ENCODE data around the gene UQCRH.
A peak's percentile ranks its signal among the peaks of the same experiment; 100 is the strongest.

The UQCRH gene

DNA sequence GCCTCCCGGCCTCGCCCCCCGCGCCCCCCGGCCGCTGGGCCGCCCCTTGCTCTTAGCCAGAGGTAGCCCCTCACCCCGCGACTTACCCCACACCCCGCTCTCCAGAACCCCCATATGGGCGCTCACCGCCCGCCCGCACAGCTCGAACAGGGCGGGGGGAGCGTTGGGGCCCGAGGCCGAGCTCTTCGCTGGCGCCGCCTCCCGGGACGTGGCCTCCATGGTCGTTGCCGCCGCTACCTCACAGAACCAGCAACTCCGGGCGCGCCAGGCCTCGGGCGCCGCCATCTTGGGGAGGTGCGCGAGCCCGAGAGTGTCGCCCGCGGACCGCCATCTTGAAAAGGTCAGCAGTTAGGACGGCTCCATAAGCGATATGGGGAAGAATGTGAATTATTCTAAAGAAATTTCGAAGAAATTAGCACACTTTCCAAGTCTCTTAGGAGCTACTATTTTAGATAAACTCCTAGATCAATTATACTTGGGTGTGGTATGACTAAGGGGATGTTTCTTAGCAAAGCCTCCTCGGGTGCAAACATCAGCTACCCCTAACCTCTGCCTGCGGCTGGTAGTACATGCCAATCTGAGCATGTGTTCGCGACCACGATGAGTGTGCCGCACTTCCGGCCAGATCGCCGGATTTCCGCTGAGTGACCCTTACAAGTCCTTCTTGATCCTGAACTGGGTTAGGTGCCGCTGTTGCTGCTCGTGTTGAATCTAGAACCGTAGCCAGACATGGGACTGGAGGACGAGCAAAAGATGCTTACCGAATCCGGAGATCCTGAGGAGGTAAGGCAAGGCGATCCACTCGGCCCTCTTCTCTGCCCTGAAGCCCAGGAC lies at the start of gene UQCRH, which contains the start of gene LRRC41:
Gene UQCRH (plus strand): TSS at position 661 of the 834 bp plus-strand sequence. CDS start 69 bp downstream, at position 730.
Gene LRRC41 (minus strand): TSS at position 579 of the 834 bp plus-strand sequence. CDS start 294 bp downstream, at position 285.
- DNase-seq (ENCODE audit: low read depth in 2 of 2), result peak; percentile 84 to 88

DNA sequence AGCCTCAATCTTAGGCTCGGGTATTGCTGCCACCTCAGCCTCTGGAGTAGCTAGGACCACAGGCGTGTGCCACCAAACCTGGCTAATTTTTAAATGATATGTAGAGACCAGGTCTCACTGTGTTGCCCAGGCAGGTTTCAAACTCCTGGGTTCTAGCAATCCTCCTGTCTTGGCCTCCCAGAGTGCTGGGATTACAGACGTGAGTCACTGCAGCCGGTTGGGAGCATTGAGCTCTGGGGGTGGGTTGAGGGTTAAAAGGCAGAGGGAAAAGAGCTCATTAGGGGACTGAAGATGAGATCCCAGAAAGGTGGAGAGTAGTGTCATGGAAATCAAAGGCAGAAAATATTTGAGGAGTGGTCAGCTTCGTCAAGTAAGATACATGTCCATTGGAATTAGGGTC lies 48.8 kb upstream of the UQCRH start:
- no peak for DNase-seq (ENCODE audit: low read depth in 2 of 2)

DNA sequence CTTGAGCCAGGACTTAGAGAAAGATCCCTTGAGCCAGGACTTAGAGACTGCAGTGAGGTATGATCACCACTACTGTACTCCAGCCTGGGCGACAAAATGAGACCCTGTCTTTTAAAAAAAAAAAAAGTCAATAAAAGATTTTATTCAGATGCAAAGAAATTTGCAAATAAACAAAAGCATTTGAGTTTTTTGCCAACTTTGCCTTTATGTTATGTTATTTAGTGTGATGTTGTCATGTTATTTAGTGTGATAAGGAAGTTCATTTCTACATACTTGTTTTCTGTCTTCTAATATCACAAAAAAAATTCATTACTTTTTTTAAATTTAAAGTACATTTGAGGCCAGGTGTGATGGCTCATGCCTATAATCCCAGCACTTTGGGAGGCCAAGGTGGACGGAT lies 47.0 kb upstream of the UQCRH start:
- no peak for DNase-seq (ENCODE audit: low read depth in 2 of 2)

DNA sequence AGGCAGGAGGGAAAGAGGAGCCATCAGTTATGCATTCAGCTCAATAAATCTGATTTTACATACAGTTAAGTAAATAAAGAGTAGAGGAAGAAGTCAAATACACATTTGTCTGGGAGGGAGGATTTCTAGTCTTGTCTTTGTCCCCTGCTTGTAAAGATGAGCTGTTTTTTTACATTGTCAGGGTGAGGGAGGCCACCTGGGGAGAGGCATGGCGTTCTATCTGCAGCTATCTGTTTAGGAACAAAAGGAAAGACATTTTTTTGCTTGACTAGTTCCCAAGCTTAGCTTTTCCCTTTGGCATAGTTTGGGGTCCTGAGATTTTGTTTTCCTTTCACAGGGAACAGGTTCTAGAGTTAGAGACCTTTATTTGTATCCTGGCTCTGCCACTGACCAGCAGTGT lies 41.0 kb upstream of the UQCRH start:
- no peak for DNase-seq (ENCODE audit: low read depth in 2 of 2)

DNA sequence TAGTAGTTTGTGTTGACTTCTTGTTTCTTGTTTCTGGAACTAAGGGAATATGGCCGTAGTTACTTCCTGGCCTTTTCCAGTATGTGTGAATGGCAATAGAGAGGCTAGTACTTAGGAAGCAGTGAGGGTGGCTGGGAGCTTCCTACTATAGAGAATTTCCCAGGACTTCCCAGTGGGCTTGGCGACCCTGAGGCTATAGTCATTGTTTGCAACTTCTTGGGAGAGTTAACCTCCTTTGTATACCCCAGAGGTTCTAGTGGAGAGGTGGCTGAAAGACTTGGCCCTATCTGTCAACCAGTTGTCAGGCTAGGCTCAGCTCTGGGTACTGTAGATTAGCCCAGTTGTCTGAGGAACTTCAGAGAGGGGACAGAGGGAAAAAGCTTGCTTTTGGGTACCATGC lies 40.4 kb upstream of the UQCRH start:
- DNase-seq (ENCODE audit: low read depth in 2 of 2), result no peak

DNA sequence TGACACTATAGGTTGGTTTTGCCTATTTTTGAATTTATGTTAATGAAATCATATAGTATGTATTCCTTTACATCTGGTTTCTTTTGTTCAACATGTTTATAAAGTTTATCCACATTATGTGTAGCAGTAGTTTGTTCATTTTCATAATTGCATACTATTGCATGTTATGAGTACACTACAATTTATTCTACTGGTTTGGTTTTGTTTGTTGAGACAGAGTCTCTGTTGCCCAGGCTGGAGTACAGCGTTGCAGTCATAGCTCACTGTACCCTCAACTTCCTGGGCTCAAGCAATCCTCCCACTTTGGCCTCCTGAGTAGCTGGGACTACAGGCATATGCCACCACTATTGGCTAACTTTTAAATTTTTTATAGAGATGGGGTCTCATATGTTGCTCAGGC lies 34.9 kb upstream of the UQCRH start:
- DNase-seq (ENCODE audit: low read depth in 2 of 2), result no peak

DNA sequence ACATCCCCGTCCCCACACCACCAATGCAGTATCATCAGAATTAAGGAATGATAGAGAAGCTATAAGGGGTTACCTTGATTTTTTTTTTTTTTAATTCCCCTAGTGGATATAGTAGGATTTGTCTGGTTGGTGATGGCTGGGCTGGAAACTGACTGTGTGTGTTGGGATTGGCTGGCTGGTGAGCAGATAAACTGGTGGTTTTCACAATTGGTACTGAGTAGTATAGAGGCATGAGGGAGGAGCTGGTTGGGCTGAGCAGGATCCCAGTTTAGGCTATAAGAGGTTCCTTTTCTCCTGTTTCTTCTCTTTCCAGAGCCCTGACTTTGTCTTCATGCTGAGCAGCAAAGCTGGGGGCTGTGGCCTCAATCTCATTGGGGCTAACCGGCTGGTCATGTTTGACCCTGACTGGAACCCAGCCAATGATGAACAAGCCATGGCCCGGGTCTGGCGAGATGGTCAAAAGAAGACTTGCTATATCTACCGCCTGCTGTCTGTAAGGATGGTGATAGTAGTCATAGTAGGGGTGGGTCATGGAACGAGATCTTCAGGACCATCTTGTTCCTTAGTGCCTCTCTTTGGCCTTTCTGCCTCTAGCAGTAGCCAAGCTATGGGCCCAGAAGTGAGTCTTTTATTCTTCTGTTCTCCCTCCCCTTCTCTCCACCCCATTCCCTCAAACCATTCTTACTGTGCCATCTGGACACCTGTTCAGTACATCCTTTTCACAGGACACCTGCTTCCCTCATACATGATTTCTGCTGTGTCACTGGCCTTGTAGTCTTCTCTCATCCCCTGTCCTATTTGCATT lies 29.1 kb upstream of the UQCRH start:
- no peak for DNase-seq (ENCODE audit: low read depth in 2 of 2)

DNA sequence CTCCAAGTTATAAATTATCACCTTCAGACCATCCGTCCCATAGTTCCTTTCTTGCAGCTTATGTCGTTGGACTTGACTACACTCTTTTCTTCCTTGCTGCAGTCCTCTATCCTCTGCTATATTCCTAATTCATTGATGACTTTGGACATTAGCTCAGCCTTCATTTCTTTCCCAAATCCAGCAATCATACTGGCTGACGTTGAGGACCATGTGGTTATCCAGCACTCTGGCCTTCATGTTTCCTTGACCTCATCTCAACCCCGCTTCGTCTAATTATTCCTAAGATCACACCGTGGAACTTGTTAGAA lies 28.5 kb upstream of the UQCRH start:
- DNase-seq (ENCODE audit: low read depth in 2 of 2), result no peak

DNA sequence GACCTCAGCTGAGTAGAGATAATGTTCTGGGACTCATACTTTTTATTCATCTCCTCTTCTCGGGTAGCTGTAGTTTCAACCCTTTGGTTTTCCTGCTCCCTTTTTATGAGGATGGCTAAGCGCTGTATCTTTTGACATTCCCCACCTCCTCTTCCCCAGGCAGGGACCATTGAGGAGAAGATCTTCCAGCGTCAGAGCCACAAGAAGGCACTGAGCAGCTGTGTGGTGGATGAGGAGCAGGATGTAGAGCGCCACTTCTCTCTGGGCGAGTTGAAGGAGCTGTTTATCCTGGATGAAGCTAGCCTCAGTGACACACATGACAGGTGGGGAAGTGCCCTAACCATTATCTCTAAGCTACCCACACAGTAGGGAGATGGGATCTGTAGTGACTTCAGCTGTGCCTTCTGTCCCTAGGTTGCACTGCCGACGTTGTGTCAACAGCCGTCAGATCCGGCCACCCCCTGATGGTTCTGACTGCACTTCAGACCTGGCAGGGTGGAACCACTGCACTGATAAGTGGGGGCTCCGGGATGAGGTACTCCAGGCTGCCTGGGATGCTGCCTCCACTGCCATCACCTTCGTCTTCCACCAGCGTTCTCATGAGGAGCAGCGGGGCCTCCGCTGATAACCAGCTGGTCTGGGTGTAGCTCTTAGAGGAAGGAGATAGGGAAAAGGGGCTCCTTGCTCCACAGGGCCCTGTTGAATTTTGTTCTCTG lies 25.7 kb upstream of the UQCRH start:
- no peak for DNase-seq (ENCODE audit: low read depth in 2 of 2)

DNA sequence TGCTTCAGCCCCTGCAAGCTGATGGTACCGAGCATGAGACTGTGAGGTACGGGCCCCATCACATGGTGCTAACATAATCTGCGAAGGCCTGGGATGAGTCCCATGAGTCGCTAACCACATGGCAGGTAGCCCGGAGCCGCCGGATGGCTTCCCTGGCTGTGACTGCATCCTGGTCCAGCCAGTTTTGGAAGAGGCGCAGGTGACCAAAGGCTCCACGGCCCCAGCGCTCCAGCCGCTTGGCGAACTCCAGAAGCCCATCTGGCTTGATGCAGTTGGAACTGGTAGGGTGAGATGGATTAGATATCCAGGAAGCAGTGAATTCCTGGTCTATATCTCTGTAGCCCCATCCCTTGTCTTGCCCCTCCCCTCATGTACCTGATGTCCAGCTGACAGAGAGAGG lies 24.7 kb upstream of the UQCRH start:
- no peak for DNase-seq (ENCODE audit: low read depth in 2 of 2)

DNA sequence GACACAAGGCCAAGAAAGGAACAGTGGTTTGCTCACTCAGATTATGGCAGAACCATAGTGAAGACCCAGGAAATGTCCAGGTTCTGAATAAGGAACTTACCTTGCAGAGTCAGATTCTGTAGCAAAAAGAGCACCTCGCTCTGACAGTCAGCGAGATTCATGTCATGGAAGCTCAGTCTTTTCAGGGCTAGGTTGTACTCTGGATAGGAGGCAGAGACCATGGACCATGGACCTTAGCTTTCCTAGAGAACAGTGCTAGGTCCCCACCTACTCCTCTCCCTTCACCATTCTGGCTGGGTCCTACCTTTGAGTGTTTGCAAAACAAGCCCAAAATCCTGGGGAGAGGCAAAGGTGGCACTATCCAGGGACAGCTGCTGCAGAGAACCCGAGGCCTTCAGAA lies 23.4 kb upstream of the UQCRH start:
- DNase-seq (ENCODE audit: low read depth in 2 of 2), result no peak

DNA sequence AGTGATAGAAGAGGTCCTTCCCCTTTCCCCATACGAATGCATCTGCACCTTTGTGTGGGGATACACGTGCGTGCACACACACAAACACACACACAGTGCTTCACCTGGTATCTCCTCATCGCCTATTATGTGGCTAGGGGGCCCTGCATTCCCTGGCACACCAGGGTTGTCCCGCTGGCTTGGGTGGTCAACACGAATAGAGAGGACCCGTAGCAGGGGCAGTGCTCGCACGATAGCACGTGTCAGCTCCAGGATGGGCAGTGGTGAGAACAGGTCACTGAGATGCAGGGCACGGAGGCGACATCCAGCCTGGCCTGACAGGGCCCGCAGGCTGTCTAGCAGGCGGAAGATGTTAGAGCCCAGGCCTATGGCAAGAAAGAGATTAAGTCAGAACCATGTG lies 22.5 kb upstream of the UQCRH start:
- DNase-seq (ENCODE audit: low read depth in 2 of 2), result no peak

DNA sequence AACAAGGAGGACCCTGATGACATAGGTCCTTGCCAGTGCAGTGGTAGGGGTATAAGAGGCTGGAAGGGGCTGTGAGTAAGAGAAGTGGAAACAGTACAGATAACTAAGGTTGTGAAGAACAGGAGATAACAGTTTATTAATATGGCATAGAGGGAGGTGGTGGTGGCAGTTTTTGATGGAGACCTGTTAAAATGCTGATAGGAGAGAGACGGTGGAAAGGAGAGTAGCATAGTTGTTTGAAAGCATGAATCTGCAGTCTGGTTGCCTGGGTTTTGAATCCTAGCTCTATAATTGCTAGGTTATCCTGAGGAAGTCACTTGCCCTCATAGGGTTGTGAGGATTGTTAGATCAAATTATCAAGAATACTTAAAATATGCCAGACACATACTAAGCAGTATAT lies 19.4 kb upstream of the UQCRH start:
- DNase-seq (ENCODE audit: low read depth in 2 of 2), result no peak

DNA sequence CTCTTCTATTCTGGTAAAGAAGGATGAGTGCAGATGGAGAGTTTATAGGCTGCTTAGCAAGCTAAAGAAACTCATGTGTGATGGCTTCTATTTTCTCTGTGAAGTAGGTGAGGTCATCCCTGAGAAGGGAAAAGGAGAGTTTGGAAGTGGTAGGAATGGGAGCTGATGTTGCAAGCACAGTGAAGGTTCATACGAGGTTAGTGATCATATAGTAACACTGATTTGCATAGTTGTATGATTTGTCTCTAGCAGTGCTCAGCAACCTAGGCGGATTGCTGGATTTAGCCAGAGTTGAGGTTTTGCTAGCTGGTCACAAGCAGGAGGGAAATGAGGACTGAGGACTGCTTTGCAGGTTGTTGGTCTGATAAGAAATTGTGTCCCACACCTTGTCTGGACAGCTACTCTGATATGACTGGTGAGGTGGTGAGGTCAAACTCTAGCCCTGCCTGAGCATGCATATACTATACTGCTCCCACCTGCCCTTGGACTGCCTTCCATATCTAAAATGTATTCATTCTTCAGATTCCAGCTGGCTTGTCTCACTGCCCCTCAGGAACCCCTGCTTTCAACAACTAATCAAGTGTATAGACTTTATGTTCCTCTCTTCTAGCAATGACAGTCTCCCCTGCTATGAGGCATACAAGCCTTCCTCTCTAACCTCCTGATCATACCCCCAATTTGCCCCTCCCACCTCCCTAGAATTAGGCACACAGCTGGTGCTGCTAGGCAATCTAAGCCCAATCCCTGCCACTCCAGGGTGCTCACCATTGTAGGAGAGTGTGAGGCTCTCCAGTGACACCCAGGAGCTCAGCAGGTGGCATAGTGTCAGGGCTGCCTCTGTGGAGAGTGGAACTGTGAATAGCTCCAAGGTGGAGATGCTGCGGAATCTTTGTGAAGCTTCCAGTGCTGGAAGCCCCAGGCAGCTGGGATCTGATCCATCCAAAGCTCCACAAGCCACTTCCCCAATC lies 18.6 kb upstream of the UQCRH start:
- DNase-seq (ENCODE audit: low read depth in 2 of 2), result no peak

DNA sequence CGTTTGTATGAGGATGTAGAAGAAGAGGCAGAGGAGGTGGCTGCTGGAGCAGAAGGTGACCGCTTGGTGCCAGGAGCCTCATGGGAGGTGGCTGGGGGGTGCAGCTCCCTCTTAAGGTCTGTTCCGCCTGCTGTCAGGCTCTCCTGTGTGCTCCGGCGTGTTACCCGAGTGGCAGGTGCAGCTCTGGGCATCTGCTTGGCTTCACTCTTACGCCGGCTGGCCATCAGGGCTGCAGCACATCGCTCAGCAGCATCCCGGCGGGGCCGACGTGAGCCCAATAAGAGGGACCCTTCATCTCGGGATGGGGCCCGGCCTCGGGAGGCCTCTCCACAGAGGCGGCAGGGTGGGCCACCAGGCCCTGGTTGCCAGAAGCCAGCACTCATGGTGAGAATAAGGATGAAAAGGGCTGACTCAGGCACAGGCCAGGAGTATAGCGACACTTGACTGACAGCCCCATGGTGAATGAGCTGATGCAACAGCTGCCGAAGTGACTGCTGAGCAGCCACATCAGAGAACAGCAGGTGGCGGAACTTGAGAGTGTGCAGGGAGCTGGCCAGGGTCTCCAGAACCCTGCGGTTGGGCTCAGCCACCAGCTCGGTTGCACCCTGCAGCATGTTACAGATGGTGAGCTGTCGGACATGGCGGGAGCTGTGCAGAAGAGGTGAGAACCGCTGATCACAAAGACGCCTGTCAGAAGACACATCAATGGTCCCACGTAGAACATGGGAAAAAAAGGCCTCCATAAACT lies 17.6 kb upstream of the UQCRH start:
- no peak for DNase-seq (ENCODE audit: low read depth in 2 of 2)

DNA sequence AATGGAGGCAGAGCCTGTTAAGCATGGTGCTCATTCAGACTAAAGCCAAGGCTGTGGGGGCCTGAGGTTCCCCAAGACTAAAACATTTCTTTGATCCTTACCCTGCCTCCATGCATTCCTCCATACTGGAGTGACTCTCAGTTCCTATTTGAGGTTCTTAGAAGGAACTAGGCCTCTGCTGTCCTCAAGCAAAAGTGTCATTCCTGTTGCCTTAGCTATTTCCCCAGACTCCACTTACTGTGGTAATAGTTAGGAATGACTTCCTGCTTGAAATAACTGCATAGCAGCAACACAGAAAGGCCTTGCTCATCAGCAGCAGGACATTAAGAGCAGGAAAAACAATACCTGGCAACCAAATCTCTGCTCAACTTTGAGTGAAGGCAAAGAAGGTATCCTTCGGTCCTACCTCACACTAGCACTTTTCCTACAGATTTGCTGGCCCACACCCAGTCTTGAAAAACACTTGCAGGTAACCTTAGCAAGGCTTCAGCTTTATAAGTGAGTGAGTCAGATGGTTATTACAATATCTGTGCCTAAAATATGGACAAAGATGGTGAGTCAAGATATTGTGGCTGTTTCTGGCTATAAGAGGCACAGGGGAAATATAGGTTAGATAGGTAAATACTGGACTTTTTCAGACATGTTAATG lies 14.9 kb upstream of the UQCRH start:
- no peak for DNase-seq (ENCODE audit: low read depth in 2 of 2)

DNA sequence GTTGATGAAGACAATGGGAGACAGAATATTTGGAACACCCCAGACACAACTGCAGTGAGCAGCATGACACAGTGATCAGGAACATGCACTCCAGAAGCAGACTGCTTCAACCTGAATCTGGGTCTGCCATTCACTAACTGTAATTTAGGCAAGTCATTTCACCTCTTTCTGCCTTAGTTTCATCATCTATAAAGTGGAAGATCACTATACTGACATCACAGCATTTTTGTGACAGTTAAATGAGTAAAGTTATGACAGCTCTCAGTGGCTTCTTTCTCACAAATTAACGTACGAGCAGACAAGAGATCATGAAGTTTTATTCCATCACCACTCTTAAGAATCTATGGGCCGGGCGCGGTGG lies 14.4 kb upstream of the UQCRH start:
- DNase-seq (ENCODE audit: low read depth in 2 of 2), result no peak

DNA sequence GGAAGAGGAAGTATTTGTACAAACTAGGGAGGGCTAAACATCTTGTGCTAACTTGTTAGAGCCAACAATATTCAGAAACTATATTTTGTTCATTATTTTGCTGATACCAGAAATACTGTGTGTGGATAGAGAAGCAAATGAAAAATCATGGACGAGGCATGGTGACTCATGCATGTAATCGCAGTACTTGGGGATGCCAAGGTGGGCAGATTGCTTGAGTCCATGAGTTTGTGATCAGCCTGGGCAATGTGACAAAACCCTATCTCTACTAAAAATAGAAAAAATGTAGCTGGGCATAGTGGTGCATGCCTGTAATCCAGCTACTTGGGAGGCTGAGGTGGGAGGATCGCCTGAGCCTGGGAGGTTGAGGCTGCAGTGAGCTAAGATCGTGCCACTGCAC lies 13.5 kb upstream of the UQCRH start:
- no peak for DNase-seq (ENCODE audit: low read depth in 2 of 2)

DNA sequence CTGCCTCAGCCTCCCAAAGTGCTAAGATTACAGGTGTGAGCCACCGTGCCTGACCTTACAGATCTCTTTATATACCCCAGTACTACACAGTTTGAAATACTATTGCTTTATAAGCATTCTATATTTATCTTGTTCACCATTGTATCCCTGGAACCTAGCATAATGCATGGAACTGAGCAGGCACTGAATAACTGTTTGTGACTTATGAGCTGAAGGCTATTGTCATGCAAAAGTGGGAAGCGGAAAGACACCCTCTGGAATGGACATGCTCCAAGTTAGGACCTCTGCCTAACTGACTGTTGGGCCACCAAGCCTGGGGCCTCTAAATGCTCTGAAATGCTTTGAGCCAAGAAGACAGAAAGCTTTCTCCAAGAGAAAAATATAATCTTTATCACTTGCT lies 8.2 kb upstream of the UQCRH start:
- no peak for DNase-seq (ENCODE audit: low read depth in 2 of 2)

DNA sequence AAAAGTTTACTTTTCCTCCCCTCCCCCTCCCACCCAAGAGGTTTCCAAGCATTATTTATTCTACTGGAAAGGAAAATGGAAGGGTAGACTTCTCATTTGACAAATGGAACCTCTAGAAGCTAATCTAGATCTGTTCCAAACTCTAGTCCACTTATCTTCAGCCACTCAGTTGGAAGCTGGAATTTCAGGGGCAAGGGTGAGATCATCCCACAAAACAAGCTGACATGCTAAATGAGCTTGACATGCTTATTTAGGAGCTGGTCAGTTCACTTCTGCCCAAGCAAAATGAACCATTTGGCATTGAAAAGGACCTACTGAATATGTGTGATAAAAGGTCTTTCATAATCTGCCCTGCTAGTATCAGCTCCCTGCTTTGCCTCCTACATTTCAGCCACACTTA lies 5.1 kb upstream of the UQCRH start:
- no peak for DNase-seq (ENCODE audit: low read depth in 2 of 2)

All from stimulated activated CD4-positive, alpha-beta T cell treated with anti-CD3 and anti-CD28 coated beads, Interleukin-1b, Interleukin-23, amount 100 ng/mL, for 4 hours (primary cell).